ENCODE measurements around the gene POLE3.

- TF ChIP-seq POLR2A (IDR thresholded peaks at IDR 0.05) = no peak
- TF ChIP-seq, protein P1, sequence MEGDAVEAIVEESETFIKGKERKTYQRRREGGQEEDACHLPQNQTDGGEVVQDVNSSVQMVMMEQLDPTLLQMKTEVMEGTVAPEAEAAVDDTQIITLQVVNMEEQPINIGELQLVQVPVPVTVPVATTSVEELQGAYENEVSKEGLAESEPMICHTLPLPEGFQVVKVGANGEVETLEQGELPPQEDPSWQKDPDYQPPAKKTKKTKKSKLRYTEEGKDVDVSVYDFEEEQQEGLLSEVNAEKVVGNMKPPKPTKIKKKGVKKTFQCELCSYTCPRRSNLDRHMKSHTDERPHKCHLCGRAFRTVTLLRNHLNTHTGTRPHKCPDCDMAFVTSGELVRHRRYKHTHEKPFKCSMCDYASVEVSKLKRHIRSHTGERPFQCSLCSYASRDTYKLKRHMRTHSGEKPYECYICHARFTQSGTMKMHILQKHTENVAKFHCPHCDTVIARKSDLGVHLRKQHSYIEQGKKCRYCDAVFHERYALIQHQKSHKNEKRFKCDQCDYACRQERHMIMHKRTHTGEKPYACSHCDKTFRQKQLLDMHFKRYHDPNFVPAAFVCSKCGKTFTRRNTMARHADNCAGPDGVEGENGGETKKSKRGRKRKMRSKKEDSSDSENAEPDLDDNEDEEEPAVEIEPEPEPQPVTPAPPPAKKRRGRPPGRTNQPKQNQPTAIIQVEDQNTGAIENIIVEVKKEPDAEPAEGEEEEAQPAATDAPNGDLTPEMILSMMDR (IDR thresholded peaks at IDR 0.05) = no peak
- TF ChIP-seq POLR2AphosphoS5 (IDR thresholded peaks at IDR 0.05) = no peak
Measured at GRCh38 chr9:113372059-113372458, 38.4 kb downstream of the POLE3 start.

Data from sigmoid colon (tissue), 4 donors.